HG03520 (cell line): ENCODE results near the gene APPL2.

ENCODE experiments used
- ATAC-seq: cut with Tn5 transposase; IDR thresholded peaks from one replicate; pipeline ENCODE4 v1.9.1; 2021; ENCODE audit warnings: mild to moderate bottlenecking, moderate library complexity; ENCODE audit not compliant: unreplicated experiment

Gene APPL2

DNA sequence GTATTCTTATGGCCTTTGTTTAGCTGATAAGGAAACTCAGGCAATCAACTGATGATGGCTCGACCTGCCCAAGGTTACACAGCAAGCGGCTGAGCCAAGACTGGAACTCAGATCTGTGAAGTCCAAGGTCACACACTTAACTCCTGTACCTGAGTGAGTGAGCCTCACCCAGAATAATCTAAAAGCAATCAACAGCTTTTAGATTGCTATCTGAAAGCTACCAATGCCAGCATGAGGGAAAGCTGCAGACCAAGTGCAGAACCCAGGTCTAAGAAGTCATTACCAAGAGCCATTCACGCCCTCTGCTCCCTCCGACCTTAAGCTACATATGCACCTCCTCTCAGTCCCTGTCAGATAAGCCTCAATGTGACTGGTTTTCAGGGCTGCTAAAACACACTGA lies 12.1 kb downstream of the APPL2 start:
- ATAC-seq = no peak

DNA sequence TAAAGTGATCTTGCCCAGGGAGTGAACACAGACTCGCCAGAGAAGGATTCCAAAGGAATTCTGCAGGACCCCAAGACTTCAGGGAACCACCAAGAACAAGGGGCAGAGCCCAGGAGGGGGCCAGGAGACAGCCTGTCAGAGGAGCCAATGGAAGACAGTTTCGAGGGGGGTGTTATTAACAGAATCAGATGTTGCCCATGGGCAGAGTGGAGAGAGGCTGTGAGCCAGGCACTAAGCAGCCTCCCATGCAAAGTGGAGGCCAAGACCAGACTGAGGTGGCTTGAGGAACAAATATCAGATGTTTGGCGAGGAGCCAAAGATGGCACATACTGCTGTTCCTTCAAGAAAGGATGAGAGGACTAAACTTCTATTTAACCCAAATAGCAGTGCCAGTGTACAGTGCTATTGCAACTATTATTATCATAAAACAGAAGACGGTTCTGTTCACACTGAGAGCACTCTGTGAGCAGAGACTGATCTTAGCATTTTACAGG lies 12.6 kb downstream of the APPL2 start:
- no peak for ATAC-seq

DNA sequence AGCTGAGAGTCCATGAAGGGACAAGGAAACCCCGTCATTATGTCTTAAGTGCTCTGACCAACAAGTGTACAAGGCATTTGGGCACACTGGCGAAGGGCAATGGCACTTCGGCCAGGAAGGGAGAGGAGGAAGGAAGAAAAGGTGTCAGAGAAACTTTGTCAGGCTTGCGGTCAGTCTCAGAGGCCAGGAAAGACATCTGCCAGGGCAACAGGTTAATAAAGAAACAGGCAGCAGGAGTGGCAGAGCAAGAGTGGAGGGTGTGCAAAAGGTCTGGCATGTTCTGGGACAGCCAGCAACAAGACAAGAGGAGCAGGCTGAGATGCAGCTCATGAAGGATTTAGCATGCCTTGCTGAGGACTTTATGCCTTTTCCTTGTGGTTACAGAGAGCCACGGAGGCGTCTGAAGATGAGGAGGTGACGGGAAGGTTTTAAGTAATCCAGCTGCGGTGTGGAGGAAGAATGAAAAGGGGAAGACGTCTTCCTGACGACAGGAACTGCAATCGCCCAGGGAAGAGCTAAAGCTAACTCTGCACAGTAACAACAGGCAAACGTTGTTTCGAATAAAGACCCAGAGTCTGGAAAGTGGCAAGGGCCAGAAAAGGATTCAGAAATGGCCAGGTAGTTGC lies 13.1 kb downstream of the APPL2 start:
- no peak for ATAC-seq

DNA sequence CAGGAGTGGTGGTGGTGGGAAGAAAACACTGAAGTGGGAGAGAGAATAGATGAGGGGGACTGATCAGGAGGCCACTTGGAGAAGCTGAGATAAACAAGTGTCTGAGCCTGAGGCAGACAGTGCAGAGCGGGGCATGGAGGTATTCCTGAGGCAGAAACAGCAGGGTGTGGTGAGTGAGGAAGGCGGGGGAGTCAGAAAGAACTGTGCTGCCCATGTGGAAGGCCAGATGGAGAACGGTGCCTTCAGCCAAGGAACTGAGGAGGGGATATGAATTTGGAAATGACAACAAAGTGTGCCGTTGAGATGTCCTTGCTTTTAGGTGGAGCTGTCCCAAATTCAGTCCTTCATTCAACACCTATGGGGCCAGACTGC lies 13.7 kb downstream of the APPL2 start:
- no peak for ATAC-seq

DNA sequence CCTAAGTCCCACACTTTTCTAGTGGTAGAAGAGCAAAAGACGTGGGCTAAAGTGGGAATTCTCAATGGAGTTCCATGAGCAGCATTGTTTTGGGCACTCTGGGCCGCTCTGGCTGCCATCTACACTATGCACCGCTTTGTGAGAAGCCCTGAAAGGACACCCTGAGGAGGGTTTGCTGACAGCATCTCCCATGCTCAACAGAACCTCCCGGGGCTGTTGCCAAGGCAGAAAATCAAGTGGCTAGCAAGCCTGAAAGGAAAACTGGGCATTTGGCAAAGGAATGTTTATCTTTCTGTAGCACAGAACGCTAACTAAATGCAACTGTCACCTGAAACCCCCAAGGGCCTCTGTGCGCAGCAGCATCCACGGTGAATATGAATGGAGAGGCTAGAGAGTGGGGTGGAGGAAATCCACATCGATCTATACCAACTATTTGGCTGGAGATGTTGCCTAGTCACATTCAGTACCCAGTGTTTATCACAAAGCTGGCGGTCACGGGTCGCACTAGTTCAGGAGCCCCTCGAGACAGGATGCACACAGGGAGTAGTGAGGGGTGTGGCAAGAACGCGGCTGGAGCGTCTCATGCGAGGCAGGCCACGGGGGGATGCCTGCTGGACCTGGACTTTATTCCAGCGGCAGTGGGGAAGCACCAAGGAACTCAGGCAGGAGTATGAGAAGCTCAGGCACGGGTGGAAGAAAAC lies 14.2 kb downstream of the APPL2 start:
- ATAC-seq = no peak

DNA sequence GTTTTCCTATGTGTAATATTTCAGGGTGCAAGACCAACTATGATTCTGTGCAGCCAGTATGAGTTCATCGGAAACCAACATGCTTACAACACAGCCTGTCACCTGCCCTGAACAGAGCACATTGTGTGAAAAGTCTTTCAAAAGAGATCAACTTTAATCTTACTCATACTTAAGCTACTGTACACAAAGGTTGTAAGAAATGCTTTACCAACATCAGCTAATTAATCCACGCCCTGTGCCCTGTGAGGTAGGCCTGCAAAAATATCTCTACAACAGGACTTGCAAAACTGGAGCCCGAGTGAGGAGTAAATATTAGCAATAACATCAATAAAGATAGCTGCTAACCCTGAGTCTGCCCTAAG lies 15.1 kb downstream of the APPL2 start:
- no peak for ATAC-seq

DNA sequence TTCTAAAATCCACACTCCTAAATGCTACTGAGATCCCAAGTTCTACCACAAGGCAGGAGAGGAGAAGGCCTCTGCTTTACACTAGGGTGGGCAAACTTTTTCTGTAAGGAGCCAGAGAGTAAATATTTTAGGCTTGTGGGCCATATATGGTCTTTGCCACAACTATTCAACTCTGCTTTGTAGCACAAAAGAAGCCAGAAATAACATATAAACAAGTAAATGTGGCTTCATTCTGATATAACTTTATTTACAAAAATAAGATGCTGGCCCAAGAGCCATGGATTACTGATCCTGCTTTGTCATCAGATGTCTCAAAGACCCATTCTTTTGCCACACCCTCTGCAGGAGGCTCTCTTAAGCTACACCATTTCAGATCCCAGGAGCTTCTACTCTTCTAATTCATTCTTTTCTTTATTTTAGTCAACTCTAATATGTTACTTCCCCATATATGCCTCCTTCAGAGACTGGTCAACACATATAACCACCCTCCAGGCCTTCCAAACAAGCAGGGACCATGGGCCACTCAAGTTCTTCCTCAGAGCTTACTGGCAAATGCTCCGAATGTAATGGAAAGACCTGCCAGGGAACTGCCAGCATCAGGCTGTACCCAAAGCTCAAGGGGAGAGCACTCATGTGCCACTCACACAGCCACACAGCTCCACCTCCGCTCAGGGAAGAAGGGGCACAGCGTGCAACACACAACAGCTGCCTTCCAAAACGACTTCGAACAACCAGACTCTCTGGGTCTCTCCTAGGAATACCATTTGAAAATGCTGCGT lies 15.6 kb downstream of the APPL2 start:
- no peak for ATAC-seq

DNA sequence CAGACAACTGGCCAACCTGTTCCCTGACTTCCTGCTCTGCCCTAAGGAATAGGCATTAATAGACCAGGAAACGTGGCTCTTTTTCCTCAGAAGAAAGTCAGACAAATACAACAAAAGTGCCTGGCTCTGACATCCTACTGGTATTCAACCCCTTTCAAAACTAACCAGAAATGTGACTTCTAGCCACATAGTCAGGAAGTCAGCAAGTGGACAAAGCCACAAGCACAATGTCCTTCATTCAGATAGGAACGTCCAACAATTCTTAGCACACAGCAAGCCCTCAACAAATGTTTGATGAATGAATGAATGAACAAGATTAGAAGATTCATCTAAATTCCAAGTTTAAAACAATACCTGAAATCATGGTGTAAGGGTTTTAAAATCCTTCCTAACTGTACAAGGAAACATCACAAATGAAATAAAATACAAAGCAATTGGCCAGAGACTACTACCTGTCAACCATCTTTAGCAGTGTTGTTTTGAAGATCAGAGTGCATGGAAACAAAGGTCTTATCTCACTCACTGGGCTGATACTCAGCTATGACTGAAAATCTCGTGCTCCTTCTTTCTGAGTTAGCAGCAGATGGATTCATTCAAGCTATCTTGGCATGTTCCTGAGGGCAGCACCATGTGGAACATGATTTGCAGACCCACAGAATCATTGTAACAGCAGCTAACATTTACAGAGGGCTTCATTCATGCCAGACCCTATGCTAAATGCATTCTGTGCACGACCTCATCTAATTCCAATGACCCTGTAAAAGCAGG lies 16.5 kb downstream of the APPL2 start:
- no peak for ATAC-seq

DNA sequence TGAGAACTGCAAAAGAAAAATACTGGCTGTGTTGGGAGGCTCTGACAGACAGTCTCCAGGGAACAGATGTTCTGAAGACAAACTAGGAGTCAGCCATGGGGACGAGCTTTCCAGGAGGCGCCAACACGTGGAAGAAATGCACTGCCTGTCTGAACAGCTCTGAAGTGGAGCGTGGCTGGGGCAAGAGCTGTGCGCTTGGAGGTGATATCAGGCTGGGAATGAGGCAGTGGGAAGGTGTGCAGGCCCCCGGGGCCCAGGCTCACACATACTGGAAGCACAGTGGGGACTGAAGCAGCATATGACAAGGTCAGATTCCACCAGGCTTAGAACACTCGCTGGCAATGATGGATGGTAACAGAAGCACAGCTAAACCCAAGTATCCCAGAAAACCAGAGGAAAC lies 17.5 kb downstream of the APPL2 start:
- no peak for ATAC-seq

DNA sequence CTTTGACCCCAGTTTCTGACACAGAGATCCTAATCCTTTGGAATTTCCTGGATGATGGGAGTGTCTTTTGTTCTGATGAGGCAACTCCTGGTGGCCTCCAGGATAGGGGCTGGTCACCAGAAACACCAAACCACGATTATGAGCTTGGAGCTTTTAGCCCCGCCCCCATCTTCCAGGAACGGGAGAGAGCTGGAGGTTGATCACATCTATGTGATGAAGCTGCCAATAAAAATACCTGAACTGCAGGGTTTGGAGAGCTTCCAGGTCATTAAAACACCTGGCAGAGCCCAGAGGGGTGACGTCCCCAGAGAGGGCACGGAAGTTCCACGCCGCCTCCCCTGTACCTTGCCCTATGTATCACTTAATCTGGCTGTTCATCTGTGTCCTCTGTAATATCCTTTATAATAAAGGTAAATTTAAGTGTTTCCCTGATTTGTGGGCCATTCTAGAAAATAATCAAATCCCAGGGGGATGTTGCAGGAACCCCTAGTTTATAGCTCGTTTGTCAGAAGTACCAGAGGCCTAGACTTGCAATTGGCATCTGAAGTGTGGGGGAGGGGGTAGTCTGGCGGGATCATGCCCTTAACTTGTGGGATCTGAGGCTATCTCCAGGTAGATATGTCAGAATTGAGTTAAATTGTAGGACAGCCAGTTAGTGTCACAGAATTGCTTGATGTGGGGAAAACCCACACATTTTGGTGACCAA lies 21.2 kb downstream of the APPL2 start:
- no peak for ATAC-seq

DNA sequence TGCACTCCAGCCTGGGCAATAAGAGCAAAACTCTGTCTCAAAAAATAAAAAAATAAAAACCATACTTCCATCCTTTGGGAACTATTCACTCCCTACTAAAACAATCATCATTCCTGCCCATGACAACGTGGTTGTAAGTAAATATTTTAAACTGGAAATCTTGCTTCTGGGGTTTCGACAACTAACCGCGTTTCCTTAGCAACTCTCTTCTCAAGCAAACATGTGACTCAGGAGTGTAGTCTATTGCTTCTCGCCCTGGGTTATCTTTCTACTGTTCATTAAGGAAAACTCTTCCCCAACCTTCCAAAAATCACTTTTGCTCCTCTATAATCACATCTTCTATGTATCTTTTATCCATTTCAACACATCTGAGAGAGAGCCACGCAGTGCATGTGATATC lies 21.8 kb downstream of the APPL2 start:
- no peak for ATAC-seq

DNA sequence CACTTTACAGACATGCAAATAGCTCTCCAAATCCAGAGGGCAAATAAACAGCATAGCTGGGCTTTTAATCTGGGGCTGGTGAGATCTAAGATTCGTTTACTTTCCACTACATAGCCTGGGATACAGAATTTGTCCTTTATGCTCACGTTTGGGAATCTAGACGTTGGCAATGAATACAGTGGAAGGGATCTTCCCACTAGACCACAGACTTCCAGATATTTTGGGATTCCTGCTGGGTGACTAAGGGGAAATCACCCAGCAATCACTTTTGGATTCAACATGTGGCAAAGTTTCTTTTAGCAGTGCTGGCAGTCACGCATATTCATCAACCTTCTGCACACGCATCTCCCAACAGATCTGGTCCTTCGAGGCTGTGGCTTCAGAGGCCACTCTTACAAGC lies 23.5 kb downstream of the APPL2 start:
- no peak for ATAC-seq

DNA sequence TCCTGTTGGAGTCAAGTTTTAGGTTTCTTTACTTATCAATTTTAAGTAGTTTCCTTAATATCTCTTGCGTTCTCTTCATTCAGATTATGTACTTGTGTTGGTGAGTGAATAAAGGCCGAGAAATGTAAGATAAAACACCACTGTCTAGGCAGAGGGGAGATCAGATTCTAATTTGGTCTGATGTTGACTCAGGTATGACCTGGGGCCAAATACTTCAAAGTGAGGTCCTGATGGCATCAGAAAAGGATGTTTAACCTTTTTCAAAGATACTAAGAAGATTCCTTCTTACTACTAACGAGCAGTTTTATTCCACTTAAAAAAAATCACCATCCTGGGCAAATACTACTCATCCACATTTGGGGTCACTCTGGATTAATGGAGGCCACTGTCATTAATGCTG lies 26.9 kb downstream of the APPL2 start:
- no peak for ATAC-seq

DNA sequence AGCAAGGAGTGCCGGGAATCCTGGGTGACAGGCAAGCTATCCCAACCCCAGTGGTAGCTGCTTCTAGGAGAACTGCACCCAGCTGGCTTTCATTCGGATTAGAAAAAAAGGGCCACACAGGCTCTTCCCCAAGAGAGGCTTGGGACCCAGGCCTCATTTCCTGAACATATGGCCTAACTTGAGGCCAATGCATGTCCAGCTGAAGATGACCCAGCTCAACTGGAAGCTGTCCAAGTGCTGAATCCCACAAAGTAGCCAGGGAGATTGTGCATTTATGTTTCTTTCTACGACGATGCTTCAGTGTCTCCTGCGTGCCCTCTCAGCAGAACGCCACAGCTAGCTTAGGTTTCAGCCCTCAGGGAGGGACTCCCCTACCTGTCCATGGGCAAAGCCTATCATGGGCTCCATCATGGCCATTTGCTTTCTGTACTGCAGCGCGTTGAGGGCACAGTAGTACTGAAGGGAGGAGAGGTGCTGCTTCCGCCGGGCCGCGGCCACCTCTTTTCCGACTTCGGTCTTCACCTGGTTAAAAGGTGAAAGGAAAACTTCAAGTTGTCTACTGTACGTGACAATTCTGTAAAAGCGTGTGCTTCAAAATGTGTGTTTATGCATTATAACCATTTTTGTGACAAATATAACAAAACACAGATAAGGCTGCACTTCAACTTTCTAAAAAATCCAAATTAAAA lies 29.1 kb downstream of the APPL2 start:
- ATAC-seq = no peak

DNA sequence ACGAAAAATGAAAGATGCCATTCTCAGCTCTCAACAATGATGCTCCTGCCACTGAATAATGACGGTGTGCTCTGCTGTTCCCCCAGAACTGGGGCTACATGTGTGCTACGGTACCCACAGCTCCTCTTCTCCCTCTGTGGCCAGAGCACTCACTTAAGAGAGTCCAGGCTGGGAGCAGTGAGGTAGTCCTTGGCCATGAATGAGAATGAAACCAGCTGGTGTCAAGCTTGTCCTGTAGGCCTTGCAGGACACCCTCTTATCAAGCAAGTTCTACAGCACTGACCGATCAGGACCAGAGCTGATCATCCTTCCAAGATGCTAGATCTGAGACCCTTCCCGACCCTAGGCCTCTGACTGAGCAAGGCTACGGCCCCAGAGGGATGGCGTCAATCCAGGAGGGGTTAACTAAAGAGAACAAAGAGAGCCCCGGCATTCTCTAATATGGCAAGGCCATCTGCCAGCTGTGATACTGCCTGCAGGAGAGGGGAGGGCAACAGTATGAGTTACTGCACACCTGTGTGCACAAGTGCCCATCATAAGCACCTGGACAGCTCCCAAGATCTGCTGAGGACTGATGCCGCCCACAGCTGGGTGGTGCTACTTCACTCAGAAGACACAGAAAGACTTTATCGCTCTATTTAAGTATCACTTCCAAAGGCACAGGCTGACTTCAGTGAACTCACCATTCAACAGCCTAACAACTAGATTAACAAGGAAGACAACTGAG lies 30.5 kb downstream of the APPL2 start:
- ATAC-seq = no peak

DNA sequence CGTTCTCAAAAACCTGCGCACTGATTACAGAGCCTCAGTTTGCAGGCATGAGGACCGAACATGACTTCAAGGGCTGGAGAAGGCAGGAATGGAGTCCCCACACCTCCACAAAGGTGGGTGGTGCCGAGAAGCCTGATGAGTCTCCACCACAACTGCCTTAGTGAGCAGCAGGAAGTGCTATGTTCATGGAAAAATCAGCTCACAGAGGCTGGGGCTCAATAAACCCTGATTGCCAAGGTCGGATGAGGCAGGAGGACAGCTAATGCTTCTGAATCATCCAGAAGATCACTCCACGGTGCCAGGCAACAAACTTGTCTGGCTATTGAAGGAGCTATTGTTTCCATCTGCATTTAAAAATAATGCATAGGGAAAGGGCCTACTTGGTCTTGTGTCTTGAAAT lies 31.1 kb downstream of the APPL2 start:
- ATAC-seq = no peak

DNA sequence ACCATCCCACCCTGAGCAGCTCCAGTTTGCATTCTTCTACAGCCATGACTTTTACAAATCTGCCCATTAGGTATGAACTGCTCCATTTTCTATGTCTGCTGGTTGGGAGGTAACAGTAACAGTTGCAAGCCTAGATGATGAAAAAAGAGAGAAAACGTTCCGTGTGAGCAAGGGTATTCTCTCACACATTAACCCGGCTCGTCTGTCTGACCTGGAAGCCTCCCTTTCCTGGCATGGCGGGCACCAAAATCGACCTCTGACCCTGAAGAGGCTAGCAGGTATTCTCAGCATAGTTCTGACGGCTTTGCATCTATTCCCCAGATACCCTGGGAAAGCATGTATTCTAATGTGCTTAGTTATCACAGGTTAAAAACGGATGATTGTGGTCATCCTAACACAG lies 31.8 kb downstream of the APPL2 start:
- ATAC-seq = no peak

DNA sequence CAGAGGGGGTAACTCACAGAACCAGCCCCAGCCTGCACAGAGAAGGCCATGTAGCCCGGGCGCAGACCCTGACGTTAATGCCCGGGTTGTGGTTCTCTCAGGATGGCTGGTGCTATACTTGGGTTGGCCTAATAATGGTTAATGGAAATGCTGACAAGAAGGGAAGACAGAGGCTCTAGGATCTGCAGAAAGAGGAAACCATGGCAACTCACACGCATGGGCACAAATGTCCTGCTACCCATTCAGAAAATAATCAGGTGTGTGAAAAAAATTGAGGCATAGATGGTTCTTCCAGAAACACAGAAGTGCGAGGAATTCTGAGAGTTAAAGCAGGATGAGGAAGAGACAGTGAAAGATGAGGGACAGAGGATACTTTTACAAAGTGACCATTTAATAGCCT lies 33.8 kb downstream of the APPL2 start:
- no peak for ATAC-seq

DNA sequence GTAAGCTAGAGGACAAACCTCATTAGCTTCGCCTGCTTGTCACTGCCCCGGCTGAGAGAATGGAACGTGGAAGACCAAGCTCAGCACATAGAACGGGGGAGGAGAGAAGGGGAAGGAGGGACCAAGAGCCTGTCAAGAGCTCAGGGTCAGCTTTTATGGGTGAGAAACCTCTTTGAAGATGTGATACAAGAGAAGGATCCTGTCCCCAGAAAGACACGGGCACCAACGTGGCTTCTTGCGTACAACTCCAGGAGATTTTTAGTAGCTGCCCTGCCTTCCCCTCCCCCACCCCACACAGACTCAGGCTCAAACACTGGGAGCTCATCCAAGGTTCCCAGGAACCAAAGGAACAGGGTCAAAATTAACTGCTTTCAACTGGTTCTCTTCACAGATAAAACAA lies 34.7 kb downstream of the APPL2 start:
- ATAC-seq = no peak

DNA sequence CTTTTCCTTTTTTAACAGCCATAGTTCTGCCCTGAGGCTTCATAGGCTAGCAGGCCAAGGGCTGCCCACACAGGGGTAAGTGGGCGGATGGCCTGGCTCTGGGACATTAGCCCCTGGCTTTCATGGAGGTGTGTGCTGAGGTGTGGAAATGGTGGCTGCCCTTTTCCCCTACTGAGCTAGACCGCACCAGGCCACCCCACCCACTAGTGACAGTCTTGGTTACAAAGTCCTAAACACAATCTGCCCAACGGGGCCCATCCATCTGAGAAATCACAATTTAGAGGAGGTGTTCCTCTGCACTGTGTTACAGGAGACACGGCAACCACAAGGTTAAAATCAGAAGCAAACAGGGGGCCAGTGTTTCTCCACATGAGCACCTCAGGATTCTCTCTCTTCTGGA lies 35.6 kb downstream of the APPL2 start:
- ATAC-seq = no peak
